ENCODE data around the gene ADA. TPM values are rescaled to one million over a fixed set of nuclear protein-coding genes. Genes with fewer than 3 reads are reported as not detected.

ADA gene
- total RNA-seq, 1 donor from 2014 or later, result 19.2 TPM

DNA sequence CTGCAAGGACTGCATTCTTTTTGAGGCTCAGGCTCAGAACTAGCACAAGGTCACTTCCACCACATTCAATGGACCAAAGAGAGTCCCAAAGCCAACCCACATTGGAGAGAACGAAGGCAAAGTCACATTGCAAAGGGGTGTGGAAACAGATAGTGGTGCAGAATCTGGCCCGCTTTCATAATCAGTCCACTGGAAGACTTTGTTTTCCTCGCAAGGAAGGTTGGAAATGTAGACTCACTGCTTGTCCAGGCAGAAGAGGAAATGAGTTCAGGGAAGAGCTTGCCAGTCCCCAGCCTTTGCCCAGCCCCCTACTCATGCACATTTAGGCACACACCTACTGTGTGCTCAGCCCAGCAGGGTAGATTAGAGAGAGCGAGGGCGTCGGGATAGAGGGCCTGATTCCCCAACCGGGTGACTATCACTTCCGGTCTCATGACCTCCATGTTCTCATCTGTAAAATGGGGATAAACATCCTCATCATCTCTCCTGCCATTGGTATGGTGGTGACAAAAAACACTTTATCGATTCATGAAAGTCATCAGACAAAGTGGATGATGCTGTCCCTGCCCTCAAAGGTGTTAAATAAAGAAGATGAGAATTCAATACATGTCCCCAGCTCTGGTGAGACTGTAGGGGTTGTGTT is 39.4 kb upstream of the ADA start:
- DNase-seq (ENCODE audit: low read depth), result no peak

DNA sequence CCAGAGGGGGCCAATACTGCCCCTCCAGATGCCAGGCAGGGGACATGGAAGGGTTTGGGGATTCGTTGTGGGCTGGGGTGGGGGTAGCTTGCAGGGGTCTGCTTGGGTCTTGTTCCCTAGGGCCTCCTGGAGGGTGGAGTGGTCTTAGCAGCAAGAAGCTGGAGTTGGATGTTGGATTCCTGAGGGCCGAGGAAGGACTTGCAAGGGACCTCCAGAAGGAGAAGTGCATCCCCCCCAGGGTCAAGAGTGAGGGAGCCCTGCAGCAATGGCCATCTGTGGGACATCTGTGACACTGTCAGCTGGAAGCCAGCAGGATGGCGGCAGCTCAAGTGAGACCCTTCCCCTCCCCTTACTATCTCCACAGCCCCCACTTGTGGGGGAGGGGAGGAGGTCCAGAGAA is 38.3 kb upstream of the ADA start:
- TF ChIP-seq, protein P1, sequence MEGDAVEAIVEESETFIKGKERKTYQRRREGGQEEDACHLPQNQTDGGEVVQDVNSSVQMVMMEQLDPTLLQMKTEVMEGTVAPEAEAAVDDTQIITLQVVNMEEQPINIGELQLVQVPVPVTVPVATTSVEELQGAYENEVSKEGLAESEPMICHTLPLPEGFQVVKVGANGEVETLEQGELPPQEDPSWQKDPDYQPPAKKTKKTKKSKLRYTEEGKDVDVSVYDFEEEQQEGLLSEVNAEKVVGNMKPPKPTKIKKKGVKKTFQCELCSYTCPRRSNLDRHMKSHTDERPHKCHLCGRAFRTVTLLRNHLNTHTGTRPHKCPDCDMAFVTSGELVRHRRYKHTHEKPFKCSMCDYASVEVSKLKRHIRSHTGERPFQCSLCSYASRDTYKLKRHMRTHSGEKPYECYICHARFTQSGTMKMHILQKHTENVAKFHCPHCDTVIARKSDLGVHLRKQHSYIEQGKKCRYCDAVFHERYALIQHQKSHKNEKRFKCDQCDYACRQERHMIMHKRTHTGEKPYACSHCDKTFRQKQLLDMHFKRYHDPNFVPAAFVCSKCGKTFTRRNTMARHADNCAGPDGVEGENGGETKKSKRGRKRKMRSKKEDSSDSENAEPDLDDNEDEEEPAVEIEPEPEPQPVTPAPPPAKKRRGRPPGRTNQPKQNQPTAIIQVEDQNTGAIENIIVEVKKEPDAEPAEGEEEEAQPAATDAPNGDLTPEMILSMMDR (IDR thresholded peaks at IDR 0.05; ENCODE audit: insufficient read depth, low read length, poor library complexity, severe bottlenecking), result no peak
- Histone ChIP-seq H3K4me3 (ENCODE audit: low read depth, low read length) (no peak overlapping the region), H3K36me3 (ENCODE audit: control insufficient read depth, insufficient read depth, low read length) (no peaks in the 10 kb centered on the region), H3K27me3 (ENCODE audit: control insufficient read depth, insufficient read depth, low read length) (no peaks in the 10 kb centered on the region)
- no peak for DNase-seq (ENCODE audit: low read depth)

More for the DNA sequence above, 39.4 kb upstream of the ADA start:
- H3K36me3 ChIP-seq (ENCODE audit: control insufficient read depth, insufficient read depth, low read length), result no peaks in the 10 kb centered on the region
- TF ChIP-seq, protein P1 (IDR thresholded peaks at IDR 0.05; ENCODE audit: insufficient read depth, low read length, poor library complexity, severe bottlenecking), result no peak
- no peaks in the 10 kb centered on the region for H3K27me3 ChIP-seq (ENCODE audit: control insufficient read depth, insufficient read depth, low read length)
- H3K4me3 ChIP-seq (ENCODE audit: low read depth, low read length), result no peak overlapping the region

DNA sequence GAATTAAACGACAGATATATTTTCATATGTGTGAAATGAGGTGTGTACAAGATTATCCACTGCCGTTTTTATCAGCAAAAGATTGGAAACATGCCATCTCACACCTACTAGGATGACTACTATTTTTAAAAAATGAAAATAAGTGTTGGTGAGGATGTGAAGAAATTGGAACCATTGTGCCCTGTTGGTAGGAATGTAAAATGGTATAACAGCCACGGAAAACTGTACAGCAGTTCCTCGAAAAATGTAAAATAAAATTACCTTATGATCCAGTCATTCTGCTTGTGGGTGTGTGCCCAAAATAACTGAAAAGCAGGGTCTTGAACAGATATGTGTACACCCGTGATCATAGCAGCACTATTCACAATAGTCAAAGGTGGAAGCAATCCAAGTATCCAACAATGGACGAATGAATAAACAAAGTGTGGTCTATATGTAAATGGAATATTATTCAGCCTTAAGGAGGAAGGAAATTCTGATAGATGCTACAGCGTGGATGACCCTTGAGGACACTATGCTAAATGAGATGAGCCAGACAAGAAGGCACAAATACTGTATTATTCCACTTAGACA is 36.6 kb upstream of the ADA start:
- Histone ChIP-seq H3K36me3 (ENCODE audit: control insufficient read depth, insufficient read depth, low read length) (no peaks in the 10 kb centered on the region), H3K4me3 (ENCODE audit: low read depth, low read length) (no peak overlapping the region), H3K27me3 (ENCODE audit: control insufficient read depth, insufficient read depth, low read length) (no peaks in the 10 kb centered on the region)
- no peak for DNase-seq (ENCODE audit: low read depth)
- TF ChIP-seq, protein P1 (IDR thresholded peaks at IDR 0.05; ENCODE audit: insufficient read depth, low read length, poor library complexity, severe bottlenecking), result no peak

DNA sequence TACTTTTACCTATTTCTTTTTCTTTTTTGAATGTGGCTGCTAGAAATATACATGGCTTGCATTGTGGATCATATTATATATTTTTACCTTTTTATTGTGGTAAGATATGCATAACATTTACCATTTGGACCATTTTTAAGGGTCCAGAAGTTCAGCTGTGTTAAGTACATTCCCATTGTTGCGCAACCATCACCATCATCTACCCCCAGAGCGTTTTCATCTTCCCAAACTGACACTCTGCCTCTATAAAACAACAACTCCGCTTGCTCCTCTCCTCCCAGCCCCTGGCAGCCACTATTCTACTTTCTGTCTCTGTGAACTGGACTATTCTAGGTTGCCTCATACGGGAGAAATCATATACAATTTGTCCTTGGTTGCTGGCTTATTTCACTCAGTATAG is 35.4 kb upstream of the ADA start:
- Histone ChIP-seq H3K36me3 (ENCODE audit: control insufficient read depth, insufficient read depth, low read length) (no peaks in the 10 kb centered on the region), H3K27me3 (ENCODE audit: control insufficient read depth, insufficient read depth, low read length) (no peaks in the 10 kb centered on the region), H3K4me3 (ENCODE audit: low read depth, low read length) (no peak overlapping the region)
- DNase-seq (ENCODE audit: low read depth), result no peak
- TF ChIP-seq, protein P1 (IDR thresholded peaks at IDR 0.05; ENCODE audit: insufficient read depth, low read length, poor library complexity, severe bottlenecking), result no peak

DNA sequence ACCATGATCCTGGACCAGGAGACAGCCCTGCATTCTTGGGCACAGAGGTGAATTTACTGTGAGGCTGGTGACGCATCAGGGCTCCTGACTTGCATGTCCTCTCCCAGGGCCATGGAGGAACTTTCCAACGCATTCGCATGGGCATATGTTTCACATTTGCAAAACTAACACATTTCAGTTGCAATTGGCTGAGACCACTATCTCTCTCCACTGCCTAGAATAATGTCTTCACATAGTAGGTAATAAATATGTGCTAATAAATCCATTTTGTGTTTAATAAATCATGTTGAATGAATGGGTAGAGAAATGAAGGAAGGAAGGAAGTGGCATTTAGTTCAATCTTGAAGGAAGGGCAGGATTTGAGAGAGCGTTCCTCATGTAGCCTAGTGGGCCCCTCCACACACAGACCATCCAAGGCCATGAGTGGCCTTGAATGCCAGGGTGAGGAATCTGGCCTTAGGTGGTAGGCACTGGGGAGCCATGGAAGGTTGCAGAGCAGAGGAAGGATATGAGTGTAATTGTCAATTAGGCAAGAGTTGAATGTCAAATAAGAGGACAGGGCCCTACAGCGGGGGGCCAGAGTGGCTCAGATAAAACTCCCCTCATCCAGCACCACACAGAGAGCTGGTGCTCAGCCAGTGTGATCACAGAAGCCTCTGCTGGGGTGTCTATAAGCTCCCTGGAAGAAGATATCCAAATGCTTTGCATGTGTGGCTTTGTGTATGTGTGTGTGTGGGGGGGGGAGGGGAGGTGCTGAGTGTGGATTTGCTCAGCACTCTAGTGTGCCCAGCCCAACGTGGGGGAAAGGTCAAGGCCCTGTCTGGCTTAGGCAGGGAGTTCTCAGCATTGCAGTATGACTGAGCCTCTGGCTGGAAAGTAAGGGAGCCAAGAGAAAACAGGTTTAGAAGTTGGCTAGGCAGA is 32.8 kb upstream of the ADA start:
- TF ChIP-seq, protein P1 (IDR thresholded peaks at IDR 0.05; ENCODE audit: insufficient read depth, low read length, poor library complexity, severe bottlenecking), result no peak
- no peaks in the 10 kb centered on the region for H3K27me3 ChIP-seq (ENCODE audit: control insufficient read depth, insufficient read depth, low read length)
- no peaks in the 10 kb centered on the region for H3K36me3 ChIP-seq (ENCODE audit: control insufficient read depth, insufficient read depth, low read length)
- H3K4me3 ChIP-seq (ENCODE audit: low read depth, low read length), result no peak overlapping the region
- no peak for DNase-seq (ENCODE audit: low read depth)

Data from kidney epithelial cell (primary cell).